HCT116 (cell line): ENCODE results near the gene MACROH2A1. TPM values are rescaled to one million over a fixed set of nuclear protein-coding genes. Genes with fewer than 3 reads are reported as not detected.

Experiments used
- ATAC-seq: fragments of 200-7000 bp; cut with Tn5 transposase; 2 replicates; pipeline ENCODE4 v1.9.1; 2020; ENCODE audit warnings: mild to moderate bottlenecking, moderate library complexity
- BruUV-seq: library from RNA; stranded (reverse); fragments of 400-500 nt; replicated peaks from 2 replicates; lab custom pipeline; 2021; lab: Mats Ljungman, UMichigan
- CTCF ChIA-PET: fragments of 300-600 bp; sonication (Branson Sonifier 250); formaldehyde crosslinking; loops from one replicate; lab custom pipeline; 2021; ENCODE audit warnings: antibody characterized with exemption; lab: Charles Lee
- POLR2A ChIA-PET: fragments of 300-600, 350-600 bp; sonication (Branson Sonifier 250); formaldehyde crosslinking; loops from one replicate; lab custom pipeline; 2021; ENCODE audit warnings: antibody characterized with exemption; lab: Charles Lee
- RAD21 ChIA-PET, 2 experiments: fragments of 300-600 bp; sonication (Branson Sonifier 250); formaldehyde crosslinking; loops; one replicate each; lab custom pipeline; 2023; ENCODE audit warnings: low total read pairs in 2 of 2; ENCODE audit not compliant: uncharacterized antibody in 2 of 2, unreplicated experiment in 2 of 2, low non-redundant PET in 1 of 2; lab: Charles Lee
- DNase-seq: peaks from one replicate; pipeline ENCODE4 v3.0.0-alpha.2; 2010; ENCODE audit warnings: low read depth, low spot score
- H2AFZ ChIP-seq: fragments of 200-600 bp; shearing (Covaris generic), sonication (generic); 2 replicates; pipeline ENCODE4 v1.6.1; 2017; ENCODE audit warnings: low read depth, mixed run types, mixed read lengths, antibody characterized with exemption, low read length; ENCODE audit not compliant: poor library complexity, severe bottlenecking
- H3K27ac ChIP-seq: 2 replicates; pipeline ENCODE4 v1.5.1; 2012; ENCODE audit warnings: low read depth, low read length
- H3K27me3 ChIP-seq: fragments of 200-600 bp; sonication (generic); 2 replicates; pipeline ENCODE4 v1.6.1; 2016; ENCODE audit warnings: mixed run types, low read length, mixed read lengths; ENCODE audit not compliant: insufficient read depth
- H3K36me3 ChIP-seq, 2 experiments: fragments of 200-500 bp in 1 of 2; fragments of 200-600 bp in 1 of 2; sonication (Bioruptor generic) in 1 of 2; sonication (generic) in 1 of 2; 2 replicates each; pipeline versions ENCODE4 v1.5.1 to v1.6.1; 2014 to 2016; ENCODE audit warnings: low read length in 2 of 2, inconsistent platforms in 1 of 2, mixed read lengths in 1 of 2, mixed run types in 1 of 2; ENCODE audit not compliant: insufficient read depth in 2 of 2, control insufficient read depth in 1 of 2
- H3K4me1 ChIP-seq, 2 experiments: fragments of 200-600 bp in 1 of 2; sonication (generic) in 1 of 2; 2 replicates each; pipeline versions ENCODE4 v1.5.1 to v1.6.1; 2012 to 2017; ENCODE audit warnings: low read length in 2 of 2, inconsistent platforms in 1 of 2, mild to moderate bottlenecking in 1 of 2, mixed read lengths in 1 of 2, mixed run types in 1 of 2, moderate library complexity in 1 of 2; ENCODE audit not compliant: insufficient read depth in 2 of 2, control insufficient read depth in 1 of 2
- H3K4me2 ChIP-seq: fragments of 200-600 bp; sonication (generic); 2 replicates; pipeline ENCODE4 v1.6.1; 2017; ENCODE audit warnings: mixed run types, low read length, mixed read lengths
- H3K4me3 ChIP-seq, 2 experiments: fragments of 200-600 bp in 1 of 2; sonication (generic) in 1 of 2; replicated peaks in 1 of 2; 2 replicates each; pipeline ENCODE4 v1.5.1; 2011 to 2016; ENCODE audit warnings: low read length in 2 of 2, control low read depth in 1 of 2, low read depth in 1 of 2, mild to moderate bottlenecking in 1 of 2, mixed read lengths in 1 of 2, mixed run types in 1 of 2
- H3K79me2 ChIP-seq: fragments of 200-600 bp; sonication (generic); 2 replicates; pipeline ENCODE4 v1.6.1; 2017; ENCODE audit warnings: mild to moderate bottlenecking, mixed run types, low read length, moderate library complexity, mixed read lengths; ENCODE audit not compliant: insufficient read depth
- H3K9ac ChIP-seq: fragments of 200-600 bp; sonication (generic); 2 replicates; pipeline ENCODE4 v1.6.1; 2016; ENCODE audit warnings: low read length, mixed read lengths
- H3K9me2 ChIP-seq: fragments of 200-600 bp; sonication (generic), shearing (Covaris generic); 2 replicates; pipeline ENCODE4 v1.6.1; 2017; ENCODE audit warnings: mixed run types, mild to moderate bottlenecking, moderate library complexity; ENCODE audit not compliant: insufficient read depth
- H3K9me3 ChIP-seq, 2 experiments: fragments of 200-500 bp in 1 of 2; fragments of 200-600 bp in 1 of 2; sonication (Bioruptor generic) in 1 of 2; sonication (generic) in 1 of 2; 2 replicates each; pipeline ENCODE4 v1.6.1; 2014 to 2017; ENCODE audit warnings: low read length in 2 of 2, mixed read lengths in 2 of 2, inconsistent platforms in 1 of 2, low read depth in 1 of 2, mild to moderate bottlenecking in 1 of 2, mixed run types in 1 of 2, moderate library complexity in 1 of 2; ENCODE audit not compliant: control insufficient read depth in 1 of 2, insufficient read depth in 1 of 2
- H4K20me1 ChIP-seq: fragments of 200-600 bp; sonication (generic), shearing (Covaris generic); 2 replicates; pipeline ENCODE4 v1.6.1; 2017; ENCODE audit warnings: mixed run types, mild to moderate bottlenecking, moderate library complexity; ENCODE audit not compliant: insufficient read depth
- ATF3 ChIP-seq: IDR thresholded peaks from 2 replicates; pipeline ENCODE4 v1.6.1; 2012
- CBX3 ChIP-seq: IDR thresholded peaks from 2 replicates; pipeline ENCODE4 v1.6.1; 2012; ENCODE audit warnings: low read depth
- CTCF ChIP-seq, 3 experiments: fragments of 200-600 bp in 1 of 3; sonication (generic) in 1 of 3; IDR thresholded peaks in 2 of 3; conservative IDR thresholded peaks in 1 of 3; 2 replicates each; pipeline ENCODE4 v1.5.1; 2012 to 2017; ENCODE audit warnings: low read depth in 2 of 3, low read length in 2 of 3, antibody characterized with exemption in 1 of 3, borderline replicate concordance in 1 of 3, control low read depth in 1 of 3, mild to moderate bottlenecking in 1 of 3, mixed read lengths in 1 of 3, mixed run types in 1 of 3, moderate library complexity in 1 of 3; ENCODE audit not compliant: insufficient read depth in 1 of 3
- ELF1 ChIP-seq: IDR thresholded peaks from 2 replicates; pipeline ENCODE4 v1.6.1; 2012; ENCODE audit warnings: low read depth, borderline replicate concordance
- FOSL1 ChIP-seq: IDR thresholded peaks from 2 replicates; pipeline ENCODE4 v1.6.1; 2012; ENCODE audit warnings: low read depth
- POLR2AphosphoS5 ChIP-seq: IDR thresholded peaks from 2 replicates; pipeline ENCODE4 v1.6.1; 2011; ENCODE audit warnings: mild to moderate bottlenecking, low read depth, low read length, moderate library complexity
- SIN3A ChIP-seq: IDR thresholded peaks from 2 replicates; pipeline ENCODE4 v1.6.1; 2012; ENCODE audit warnings: low read depth
- TCF7L2 ChIP-seq: IDR thresholded peaks from 2 replicates; pipeline ENCODE4 v1.7.0; 2011; ENCODE audit warnings: borderline replicate concordance, inconsistent platforms; ENCODE audit not compliant: insufficient read depth, insufficient read length; ENCODE audit errors: extremely low read depth
- ZBTB33 ChIP-seq: IDR thresholded peaks from 2 replicates; pipeline ENCODE4 v1.6.1; 2011; ENCODE audit warnings: mild to moderate bottlenecking, low read length, moderate library complexity; ENCODE audit not compliant: insufficient replicate concordance; ENCODE audit errors: extremely low read depth
- ZNF274 ChIP-seq: fragments of 200-500 bp; sonication (Bioruptor generic); IDR thresholded peaks from 2 replicates; pipeline ENCODE4 v1.6.1; 2014; ENCODE audit warnings: mild to moderate bottlenecking, low read depth, low read length, inconsistent platforms
- intact Hi-C: fragments of 100-400 bp; cut with micrococcal nuclease; formaldehyde crosslinking; loops from 2 replicates; pipeline ENCODE4 v1.10.0; 2022
- total RNA-seq: library from RNA; stranded (reverse); gene quantifications from one replicate; pipeline ENCODE4 v1.2.1, GENCODE V29; 2021; ENCODE audit not compliant: unreplicated experiment

MACROH2A1 gene
- total RNA-seq, 1 experiment from 2014 or later, result 218 TPM

- ChIA-PET RAD21 (no interaction called here), POLR2A (no interaction called here), CTCF (interaction anchor here (1.2 kb wide), 1 partner anchor 70 kb away, joined by 3 read pairs; no protein-coding TSS in a partner anchor)
- Histone ChIP-seq H3K4me1 (peaks cover 18 to 32% of the 10 kb centered on the region in 2 experiments), H3K4me2 (peak overlapping the region; percentile 57), H3K9me3 (no peaks in the 10 kb centered on the region), H3K27ac (peak overlapping the region; percentile 42), H3K9me2 (no peaks in the 10 kb centered on the region), H3K27me3 (no peaks in the 10 kb centered on the region), H3K36me3 (peaks cover 16 to 55% of the 10 kb centered on the region in 2 experiments; a peak in 3 of 4 replicates), H3K4me3 (peak overlapping the region in 1 of 2 experiments; percentile 14; a peak in 1 of 4 replicates), H3K9ac (peak overlapping the region; percentile 31), H3K79me2 (peaks cover 100% of the 10 kb centered on the region), H4K20me1 (peaks cover 7% of the 10 kb centered on the region; the same call in 1 of the 2 replicates), H2AFZ (no peak overlapping the region)
- DNase-seq (no peak), ATAC-seq (peak; percentile 10)
- BruUV-seq, result TSS peak; percentile 1
- TF ChIP-seq ZBTB33, result no peak
- no peak for TF ChIP-seq CBX3
- no peak for TF ChIP-seq ELF1
- no peak for TF ChIP-seq CTCF (IDR thresholded peaks at IDR 0.05 in 2 of 3, conservative IDR thresholded peaks at IDR 0.05 in 1 of 3; ENCODE audit: borderline replicate concordance in 1 of 3, insufficient read depth in 1 of 3, low read depth in 2 of 3, low read length in 2 of 3)
- TF ChIP-seq TCF7L2, result no peak
- no peak for TF ChIP-seq ZNF274
- no peak for TF ChIP-seq POLR2AphosphoS5
- TF ChIP-seq SIN3A, result no peak
- TF ChIP-seq ATF3, result no peak
- no peak for TF ChIP-seq FOSL1
- intact Hi-C loops, result no loop called here
Observed at GRCh38 chr5:135387629-135387960, 11.4 kb downstream of the MACROH2A1 start.
